IMR-90 (cell line): ENCODE data around the gene CCDC136. TPM values are rescaled to one million over a fixed set of nuclear protein-coding genes. Genes with fewer than 3 reads are reported as not detected.

Source experiments
- ATAC-seq: fragments of 200-7000 bp; cut with Tn5 transposase; 2 replicates; pipeline ENCODE4 v1.9.1; 2020; ENCODE audit warnings: low read depth, mild to moderate bottlenecking, moderate library complexity
- BruUV-seq: library from RNA; stranded (reverse); fragments of 400-500 nt; replicated peaks from 2 replicates; lab custom pipeline; 2021; lab: Mats Ljungman, UMichigan
- CTCF ChIA-PET: fragments of 300-600 bp; formaldehyde crosslinking; extraction: SDS; loops from one replicate; lab custom pipeline; 2021; ENCODE audit warnings: antibody characterized with exemption; lab: Yijun Ruan, JAX
- POLR2A ChIA-PET: fragments of 300-600 bp; sonication (Branson Sonifier 250); formaldehyde crosslinking; loops from one replicate; lab custom pipeline; 2022; ENCODE audit warnings: antibody characterized with exemption; ENCODE audit not compliant: unreplicated experiment; lab: Charles Lee
- DNase-seq: peaks from one replicate; pipeline ENCODE4 v3.0.0; 2013
- H2AFZ ChIP-seq: replicated peaks from 2 replicates; pipeline ENCODE3; 2013; ENCODE audit warnings: low read length, mild to moderate bottlenecking; ENCODE audit not compliant: poor library complexity
- H2AK5ac ChIP-seq: 2 replicates; pipeline ENCODE4 v1.6.1; 2013; ENCODE audit warnings: low read depth, low read length, inconsistent platforms
- H2AK9ac ChIP-seq: replicated peaks from 2 replicates; pipeline ENCODE3; 2013; ENCODE audit warnings: mild to moderate bottlenecking, low read depth, low read length, moderate library complexity; ENCODE audit not compliant: poor library complexity
- H2BK120ac ChIP-seq: 2 replicates; pipeline ENCODE4 v1.6.1; 2013; ENCODE audit warnings: low read depth, low read length, inconsistent platforms
- H2BK15ac ChIP-seq: 3 replicates; pipeline ENCODE4 v1.6.1; 2013; ENCODE audit warnings: low read depth, low read length, inconsistent platforms
- H2BK20ac ChIP-seq: 2 replicates; pipeline ENCODE4 v1.6.1; 2013; ENCODE audit warnings: low read depth, mild to moderate bottlenecking, inconsistent platforms, low read length, moderate library complexity
- H2BK5ac ChIP-seq: 2 replicates; pipeline ENCODE4 v1.6.1; 2013; ENCODE audit warnings: mild to moderate bottlenecking, low read depth, low read length, inconsistent platforms; ENCODE audit not compliant: poor library complexity, severe bottlenecking
- H3K14ac ChIP-seq: replicated peaks from 2 replicates; pipeline ENCODE4 v1.6.1; 2013; ENCODE audit warnings: low read depth, low read length, inconsistent platforms
- H3K18ac ChIP-seq: 2 replicates; pipeline ENCODE4 v1.6.1; 2013; ENCODE audit warnings: low read depth, low read length, control low read depth
- H3K23ac ChIP-seq: 2 replicates; pipeline ENCODE4 v1.6.1; 2013; ENCODE audit warnings: low read depth, low read length, inconsistent platforms
- H3K27ac ChIP-seq: 2 replicates; pipeline ENCODE4 v1.5.1; 2013; ENCODE audit warnings: mild to moderate bottlenecking, control low read depth, low read length; ENCODE audit not compliant: insufficient read depth
- H3K27me3 ChIP-seq: 2 replicates; pipeline ENCODE4 v1.6.1; 2013; ENCODE audit warnings: low read length; ENCODE audit not compliant: control insufficient read depth, insufficient read depth
- H3K36me3 ChIP-seq: 2 replicates; pipeline ENCODE4 v1.6.1; 2013; ENCODE audit warnings: low read length, mixed read lengths; ENCODE audit not compliant: control insufficient read depth, insufficient read depth
- H3K4ac ChIP-seq: 2 replicates; pipeline ENCODE4 v1.6.1; 2013; ENCODE audit warnings: low read depth, low read length, inconsistent platforms
- H3K4me1 ChIP-seq: 2 replicates; pipeline ENCODE4 v1.6.1; 2013; ENCODE audit warnings: low read length, mixed read lengths; ENCODE audit not compliant: control insufficient read depth, insufficient read depth
- H3K4me2 ChIP-seq: 2 replicates; pipeline ENCODE4 v1.6.1; 2013; ENCODE audit warnings: low read depth, mild to moderate bottlenecking, control low read depth, low read length, moderate library complexity
- H3K4me3 ChIP-seq: 2 replicates; pipeline ENCODE4 v1.5.1; 2013; ENCODE audit warnings: low read depth, mild to moderate bottlenecking, control low read depth, low read length, moderate library complexity; ENCODE audit not compliant: insufficient read depth
- H3K56ac ChIP-seq: 2 replicates; pipeline ENCODE4 v1.6.1; 2013; ENCODE audit warnings: low read length, inconsistent platforms; ENCODE audit not compliant: insufficient read depth; ENCODE audit errors: extremely low read depth
- H3K79me1 ChIP-seq, 2 experiments: 2 replicates each; pipeline ENCODE4 v1.6.1; 2013; ENCODE audit warnings: low read length in 2 of 2, inconsistent platforms in 1 of 2, low read depth in 1 of 2
- H3K9ac ChIP-seq: 2 replicates; pipeline ENCODE4 v1.6.1; 2013; ENCODE audit warnings: low read depth, low read length, control low read depth
- H3K9me1 ChIP-seq: 2 replicates; pipeline ENCODE4 v1.6.1; 2013; ENCODE audit warnings: low read length, inconsistent platforms; ENCODE audit not compliant: insufficient read depth
- H3K9me3 ChIP-seq: 2 replicates; pipeline ENCODE4 v1.6.1; 2013; ENCODE audit warnings: low read length; ENCODE audit not compliant: control insufficient read depth, insufficient read depth
- H4K20me1 ChIP-seq: 2 replicates; pipeline ENCODE4 v1.6.1; 2013; ENCODE audit warnings: low read length, inconsistent platforms; ENCODE audit not compliant: insufficient read depth
- H4K5ac ChIP-seq: 2 replicates; pipeline ENCODE4 v1.6.1; 2013; ENCODE audit warnings: mild to moderate bottlenecking, low read depth, low read length, control low read depth
- H4K8ac ChIP-seq, 2 experiments: 2 replicates each; pipeline ENCODE4 v1.6.1; 2013; ENCODE audit warnings: low read depth in 2 of 2, low read length in 2 of 2, control low read depth in 1 of 2, inconsistent platforms in 1 of 2
- H4K91ac ChIP-seq: 2 replicates; pipeline ENCODE4 v1.6.1; 2013; ENCODE audit warnings: low read depth, low read length, inconsistent platforms; ENCODE audit not compliant: insufficient read depth
- BHLHE40 ChIP-seq: fragments of 150-350 bp; IDR thresholded peaks from 2 replicates; pipeline ENCODE4 v1.6.1; 2016; ENCODE audit warnings: mild to moderate bottlenecking, low read depth, low read length
- CEBPB ChIP-seq: IDR thresholded peaks from 2 replicates; pipeline ENCODE4 v1.6.1; 2012; ENCODE audit warnings: low read depth, low read length, improper control_type of control experiment
- CHD1 ChIP-seq: IDR thresholded peaks from 2 replicates; pipeline ENCODE4 v1.6.1; 2012; ENCODE audit warnings: low read depth, low read length, improper control_type of control experiment
- CTCF ChIP-seq: conservative IDR thresholded peaks from 2 replicates; pipeline ENCODE4 v1.5.1; 2012; ENCODE audit warnings: mild to moderate bottlenecking, low read depth, low read length, improper control_type of control experiment
- ELK1 ChIP-seq: fragments of 150-350 bp; IDR thresholded peaks from 2 replicates; pipeline ENCODE4 v1.6.1; 2016; ENCODE audit warnings: low read depth, mild to moderate bottlenecking, low read length, moderate library complexity, borderline replicate concordance
- FOS ChIP-seq: fragments of 150-350 bp; IDR thresholded peaks from 2 replicates; pipeline ENCODE4 v1.6.1; 2016; ENCODE audit warnings: low read depth, low read length
- MAFK ChIP-seq: IDR thresholded peaks from 2 replicates; pipeline ENCODE4 v1.6.1; 2012; ENCODE audit warnings: low read depth, low read length, improper control_type of control experiment
- MXI1 ChIP-seq: IDR thresholded peaks from 2 replicates; pipeline ENCODE4 v1.6.1; 2012; ENCODE audit warnings: low read depth, mild to moderate bottlenecking, low read length, moderate library complexity, borderline replicate concordance
- NFE2L2 ChIP-seq: fragments of 150-350 bp; IDR thresholded peaks from 2 replicates; pipeline ENCODE4 v1.6.1; 2016; ENCODE audit warnings: low read depth, mild to moderate bottlenecking, low read length
- POLR2A ChIP-seq: IDR thresholded peaks from 2 replicates; pipeline ENCODE4 v1.6.1; 2012; ENCODE audit warnings: mild to moderate bottlenecking, low read depth, low read length
- RAD21 ChIP-seq: IDR thresholded peaks from 2 replicates; pipeline ENCODE4 v1.6.1; 2012; ENCODE audit warnings: low read length, improper control_type of control experiment
- RCOR1 ChIP-seq: IDR thresholded peaks from 2 replicates; pipeline ENCODE4 v1.6.1; 2012; ENCODE audit warnings: mild to moderate bottlenecking, low read length, improper control_type of control experiment; ENCODE audit not compliant: insufficient replicate concordance
- RFX5 ChIP-seq: IDR thresholded peaks from 2 replicates; pipeline ENCODE4 v1.8.0; 2012; ENCODE audit warnings: low read depth, mild to moderate bottlenecking, low read length, moderate library complexity
- SMC3 ChIP-seq: fragments of 150-350 bp; IDR thresholded peaks from 2 replicates; pipeline ENCODE4 v1.6.1; 2016; ENCODE audit warnings: low read depth, mild to moderate bottlenecking, antibody characterized with exemption, low read length, moderate library complexity
- USF2 ChIP-seq: fragments of 150-350 bp; IDR thresholded peaks from 2 replicates; pipeline ENCODE4 v1.6.1; 2017; ENCODE audit warnings: mild to moderate bottlenecking, antibody characterized with exemption, low read length, low read depth
- dilution Hi-C: fragments of 300-500 bp; cut with HindIII; formaldehyde crosslinking; loops from one replicate; pipeline ENCODE4 v1.14.3; 2018; ENCODE audit warnings: low sequenced_read_pairs; ENCODE audit not compliant: unreplicated experiment
- in situ Hi-C: fragments of 300-500 bp; cut with MboI; formaldehyde crosslinking; loops from 3 replicates; pipeline ENCODE4 v1.14.3; 2019; ENCODE audit warnings: low sequenced_read_pairs, inconsistent platforms, mixed read lengths
- intact Hi-C: fragments of 100-400 bp; cut with micrococcal nuclease; formaldehyde crosslinking; loops from 2 replicates; pipeline ENCODE4 v1.10.0; 2022
- polyA plus RNA-seq, 3 experiments: library from polyadenylated mRNA; depleted of rRNA; stranded (reverse); fragments of >200 nt; gene quantifications; 2 replicates each; pipeline ENCODE4 v1.2.3, GENCODE V29; 2012; ENCODE audit warnings: low replicate concordance in 1 of 3
- total RNA-seq: library from RNA; depleted of rRNA; stranded (reverse); fragments of >200 nt; gene quantifications from 2 replicates; pipeline ENCODE4 v1.2.3, GENCODE V29; 2012

Gene CCDC136
- total and polyA plus RNA-seq, 2 of the 4 experiments (the other 2 are of a cell fraction): 7.7 to 18.0 TPM

GRCh38 chr7:128759242-128759641 is 32.5 kb upstream of the CCDC136 start:
- dilution Hi-C loops: no loop called here

More at GRCh38 chr7:128759242-128759641, 32.5 kb upstream of the CCDC136 start:
- Histone ChIP-seq H2BK120ac (no peak overlapping the region), H3K23ac (no peak overlapping the region), H3K18ac (no peak overlapping the region), H2AK9ac (no peak overlapping the region), H4K5ac (no peak overlapping the region), H4K91ac (no peak overlapping the region), H3K14ac (no peak overlapping the region), H3K56ac (no peak overlapping the region), H2BK5ac (peak overlapping the region; percentile 40), H2BK20ac (no peak overlapping the region), H3K9ac (no peak overlapping the region), H3K4ac (no peak overlapping the region), H3K4me1 (peaks cover 10% of the 10 kb centered on the region), H2AFZ (no peak overlapping the region), H3K4me3 (no peak overlapping the region), H3K79me1 (peaks cover 23 to 60% of the 10 kb centered on the region in 2 experiments), H3K27ac (no peak overlapping the region), H3K9me1 (peaks cover 4% of the 10 kb centered on the region), H3K36me3 (peaks cover 38% of the 10 kb centered on the region), H2BK15ac (no peak overlapping the region), H3K27me3 (no peaks in the 10 kb centered on the region), H3K4me2 (no peak overlapping the region), H4K8ac (no peak overlapping the region), H3K9me3 (no peaks in the 10 kb centered on the region), H2AK5ac (no peak overlapping the region), H4K20me1 (peaks cover 75% of the 10 kb centered on the region)
- ATAC-seq (no peak), DNase-seq (no peak)
- in situ Hi-C loops (no loop called here), intact Hi-C loops (no loop called here)
- TF ChIP-seq POLR2A (no peak), RCOR1 (no peak), FOS (no peak), USF2 (no peak), ELK1 (no peak), CTCF (no peak), CHD1 (no peak), MAFK (no peak), RAD21 (no peak), MXI1 (no peak), RFX5 (no peak), CEBPB (no peak), BHLHE40 (no peak), NFE2L2 (no peak), SMC3 (no peak)
- ChIA-PET CTCF (no interaction called here), POLR2A (no interaction called here)
- no TSS peak for BruUV-seq
